SK-N-SH treated with all-trans-retinoic acid at 6 μM for 48 hours (cell line): Measurements from ENCODE around the gene KCNK4.

Experiments
- ATAC-seq: fragments of 200-7000 bp; cut with Tn5 transposase; 3 replicates; pipeline ENCODE4 v1.9.1; 2020; ENCODE audit warnings: mild to moderate bottlenecking, moderate library complexity
- ARNTL ChIP-seq: fragments of 450-650 bp; formaldehyde crosslinking; IDR thresholded peaks from 2 replicates; pipeline ENCODE4 v1.5.0; 2020; ENCODE audit warnings: low read depth, mild to moderate bottlenecking, moderate library complexity, borderline replicate concordance
- BACH2 ChIP-seq: fragments of 250-450 bp; sonication (Bioruptor Pico); IDR thresholded peaks from 2 replicates; pipeline ENCODE4 v1.9.0; 2021; ENCODE audit warnings: mild to moderate bottlenecking, borderline replicate concordance
- CSDC2 ChIP-seq: fragments of 250-450 bp; sonication (Bioruptor Pico); IDR thresholded peaks from 2 replicates; pipeline ENCODE4 v1.5.0; 2020; ENCODE audit warnings: mild to moderate bottlenecking, moderate library complexity
- ESRRG ChIP-seq: fragments of 250-450 bp; sonication (Bioruptor Pico); IDR thresholded peaks from 2 replicates; pipeline ENCODE4 v1.6.1; 2021; ENCODE audit warnings: mild to moderate bottlenecking
- ISL1 ChIP-seq: fragments of 250-450 bp; sonication (Bioruptor Pico); IDR thresholded peaks from 2 replicates; pipeline ENCODE4 v2.1.2; 2022; ENCODE audit warnings: mild to moderate bottlenecking, moderate library complexity
- OSR1 ChIP-seq: fragments of 250-450 bp; sonication (Bioruptor Pico); IDR thresholded peaks from 2 replicates; pipeline ENCODE4 v1.8.0; 2022; ENCODE audit warnings: moderate library complexity, mild to moderate bottlenecking, inconsistent platforms
- PATZ1 ChIP-seq: fragments of 250-450 bp; sonication (Bioruptor Pico); IDR thresholded peaks from 2 replicates; pipeline ENCODE4 v1.8.0; 2020; ENCODE audit warnings: mild to moderate bottlenecking, moderate library complexity, borderline replicate concordance
- POU6F1 ChIP-seq: fragments of 250-450 bp; sonication (Bioruptor Pico); IDR thresholded peaks from 2 replicates; pipeline ENCODE4 v1.8.0; 2021; ENCODE audit warnings: low read depth, mild to moderate bottlenecking, moderate library complexity, borderline replicate concordance
- PPARA ChIP-seq: fragments of 250-450 bp; sonication (Bioruptor Pico); IDR thresholded peaks from 2 replicates; pipeline ENCODE4 v1.5.0; 2020; ENCODE audit warnings: mild to moderate bottlenecking, borderline replicate concordance
- RARB ChIP-seq: fragments of 250-450 bp; sonication (Bioruptor Pico); IDR thresholded peaks from 2 replicates; pipeline ENCODE4 v1.8.0; 2021; ENCODE audit warnings: mild to moderate bottlenecking, moderate library complexity
- SNAI2 ChIP-seq: fragments of 250-450 bp; sonication (Bioruptor Pico); IDR thresholded peaks from 2 replicates; pipeline ENCODE4 v1.5.0; 2020; ENCODE audit warnings: mild to moderate bottlenecking, moderate library complexity
- TCF4 ChIP-seq: fragments of 250-450 bp; sonication (Bioruptor Pico); IDR thresholded peaks from 2 replicates; pipeline ENCODE4 v1.8.0; 2021; ENCODE audit warnings: mild to moderate bottlenecking, moderate library complexity, borderline replicate concordance
- TOX ChIP-seq: fragments of 250-450 bp; sonication (Bioruptor Pico); IDR thresholded peaks from 2 replicates; pipeline ENCODE4 v1.8.0; 2021; ENCODE audit warnings: mild to moderate bottlenecking, moderate library complexity, borderline replicate concordance
- ZC3H10 ChIP-seq: fragments of 250-450 bp; sonication (Bioruptor Pico); IDR thresholded peaks from 2 replicates; pipeline ENCODE4 v1.5.1; 2021; ENCODE audit warnings: mild to moderate bottlenecking, moderate library complexity
- ZFP3 ChIP-seq: fragments of 250-450 bp; sonication (Bioruptor Pico); IDR thresholded peaks from 2 replicates; pipeline ENCODE4 v1.5.0; 2020; ENCODE audit warnings: mild to moderate bottlenecking, moderate library complexity
- ZNF565 ChIP-seq: fragments of 450-650 bp; formaldehyde crosslinking; conservative IDR thresholded peaks from 2 replicates; pipeline ENCODE4 v1.5.0; 2020; ENCODE audit warnings: low read depth, mild to moderate bottlenecking, moderate library complexity
- ZNF70 ChIP-seq: fragments of 450-650 bp; formaldehyde crosslinking; IDR thresholded peaks from 2 replicates; pipeline ENCODE4 v1.5.0; 2020; ENCODE audit warnings: mild to moderate bottlenecking, moderate library complexity
- ZNF8 ChIP-seq: fragments of 450-650 bp; formaldehyde crosslinking; IDR thresholded peaks from 2 replicates; pipeline ENCODE4 v1.5.0; 2020; ENCODE audit warnings: mild to moderate bottlenecking, moderate library complexity
- TF ChIP-seq, protein P1 (sequence below): fragments of 250-450 bp; sonication (Bioruptor Pico); IDR thresholded peaks from 2 replicates; pipeline ENCODE4 v1.5.0; 2020; ENCODE audit warnings: mild to moderate bottlenecking, moderate library complexity
- TF ChIP-seq, protein P2 (sequence below): fragments of 250-450 bp; sonication (Bioruptor Pico); IDR thresholded peaks from 2 replicates; pipeline ENCODE4 v1.5.1; 2021; ENCODE audit warnings: mild to moderate bottlenecking, moderate library complexity

The KCNK4 gene

DNA sequence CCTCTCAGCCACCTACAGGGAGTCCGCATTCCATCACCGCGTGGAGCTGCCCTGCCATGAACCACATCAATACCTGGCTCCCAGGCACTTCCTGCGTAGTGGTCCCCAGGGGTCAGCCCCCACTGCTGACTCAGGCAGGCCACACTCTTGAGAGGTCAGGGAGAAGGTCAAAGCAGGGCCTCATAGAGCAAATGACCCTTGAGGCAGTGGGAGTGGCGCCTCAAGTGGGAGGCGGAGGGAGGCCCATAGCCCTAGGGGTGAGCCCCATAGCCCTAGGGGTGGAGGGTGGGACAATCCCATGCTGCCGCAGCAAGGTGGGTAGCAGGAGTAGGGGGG lies 31.8 kb downstream of the KCNK4 start:
- TF ChIP-seq ESRRG (CRISPR knock-in tag): no peak
- TF ChIP-seq, protein P1, sequence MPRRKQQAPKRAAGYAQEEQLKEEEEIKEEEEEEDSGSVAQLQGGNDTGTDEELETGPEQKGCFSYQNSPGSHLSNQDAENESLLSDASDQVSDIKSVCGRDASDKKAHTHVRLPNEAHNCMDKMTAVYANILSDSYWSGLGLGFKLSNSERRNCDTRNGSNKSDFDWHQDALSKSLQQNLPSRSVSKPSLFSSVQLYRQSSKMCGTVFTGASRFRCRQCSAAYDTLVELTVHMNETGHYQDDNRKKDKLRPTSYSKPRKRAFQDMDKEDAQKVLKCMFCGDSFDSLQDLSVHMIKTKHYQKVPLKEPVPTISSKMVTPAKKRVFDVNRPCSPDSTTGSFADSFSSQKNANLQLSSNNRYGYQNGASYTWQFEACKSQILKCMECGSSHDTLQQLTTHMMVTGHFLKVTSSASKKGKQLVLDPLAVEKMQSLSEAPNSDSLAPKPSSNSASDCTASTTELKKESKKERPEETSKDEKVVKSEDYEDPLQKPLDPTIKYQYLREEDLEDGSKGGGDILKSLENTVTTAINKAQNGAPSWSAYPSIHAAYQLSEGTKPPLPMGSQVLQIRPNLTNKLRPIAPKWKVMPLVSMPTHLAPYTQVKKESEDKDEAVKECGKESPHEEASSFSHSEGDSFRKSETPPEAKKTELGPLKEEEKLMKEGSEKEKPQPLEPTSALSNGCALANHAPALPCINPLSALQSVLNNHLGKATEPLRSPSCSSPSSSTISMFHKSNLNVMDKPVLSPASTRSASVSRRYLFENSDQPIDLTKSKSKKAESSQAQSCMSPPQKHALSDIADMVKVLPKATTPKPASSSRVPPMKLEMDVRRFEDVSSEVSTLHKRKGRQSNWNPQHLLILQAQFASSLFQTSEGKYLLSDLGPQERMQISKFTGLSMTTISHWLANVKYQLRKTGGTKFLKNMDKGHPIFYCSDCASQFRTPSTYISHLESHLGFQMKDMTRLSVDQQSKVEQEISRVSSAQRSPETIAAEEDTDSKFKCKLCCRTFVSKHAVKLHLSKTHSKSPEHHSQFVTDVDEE (CRISPR knock-in tag): no peak
- TF ChIP-seq TCF4 (CRISPR knock-in tag): no peak
- TF ChIP-seq ZNF70 (CRISPR knock-in tag): no peak
- no peak for TF ChIP-seq OSR1 (CRISPR knock-in tag)
- TF ChIP-seq ARNTL: no peak
- no peak for ATAC-seq

DNA sequence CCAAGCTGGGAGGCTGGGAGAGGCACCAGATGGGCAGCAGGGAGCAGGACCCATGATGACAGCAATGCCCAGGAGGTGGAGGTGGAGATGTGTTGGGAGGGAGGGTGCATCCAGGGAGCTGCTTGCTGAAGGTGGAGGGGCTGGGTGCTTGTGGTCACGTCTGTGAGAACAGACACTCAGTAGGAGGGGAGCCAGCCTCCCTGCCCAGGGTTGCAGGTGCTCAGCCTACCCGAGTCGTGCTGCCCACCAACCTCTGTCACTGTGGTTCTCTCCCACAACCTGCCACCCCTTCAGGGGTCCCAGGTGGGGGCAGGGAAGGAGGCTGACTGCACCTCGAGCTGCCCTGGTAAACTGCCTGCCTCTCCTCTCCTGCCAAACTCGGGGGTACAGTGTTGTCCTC lies 32.3 kb downstream of the KCNK4 start:
- no peak for ATAC-seq
- no peak for TF ChIP-seq CSDC2 (CRISPR knock-in tag)
- TF ChIP-seq PATZ1 (CRISPR knock-in tag): no peak
- no peak for TF ChIP-seq ZNF8 (CRISPR knock-in tag)
- TF ChIP-seq PPARA (CRISPR knock-in tag): no peak
- no peak for TF ChIP-seq ZFP3 (CRISPR knock-in tag)
- no peak for TF ChIP-seq RARB (CRISPR knock-in tag)
- TF ChIP-seq ZNF565: no peak
- TF ChIP-seq ISL1 (CRISPR knock-in tag): no peak
- TF ChIP-seq ZC3H10: no peak
- TF ChIP-seq SNAI2 (CRISPR knock-in tag): no peak
- no peak for TF ChIP-seq OSR1 (CRISPR knock-in tag)
- TF ChIP-seq, protein P2, sequence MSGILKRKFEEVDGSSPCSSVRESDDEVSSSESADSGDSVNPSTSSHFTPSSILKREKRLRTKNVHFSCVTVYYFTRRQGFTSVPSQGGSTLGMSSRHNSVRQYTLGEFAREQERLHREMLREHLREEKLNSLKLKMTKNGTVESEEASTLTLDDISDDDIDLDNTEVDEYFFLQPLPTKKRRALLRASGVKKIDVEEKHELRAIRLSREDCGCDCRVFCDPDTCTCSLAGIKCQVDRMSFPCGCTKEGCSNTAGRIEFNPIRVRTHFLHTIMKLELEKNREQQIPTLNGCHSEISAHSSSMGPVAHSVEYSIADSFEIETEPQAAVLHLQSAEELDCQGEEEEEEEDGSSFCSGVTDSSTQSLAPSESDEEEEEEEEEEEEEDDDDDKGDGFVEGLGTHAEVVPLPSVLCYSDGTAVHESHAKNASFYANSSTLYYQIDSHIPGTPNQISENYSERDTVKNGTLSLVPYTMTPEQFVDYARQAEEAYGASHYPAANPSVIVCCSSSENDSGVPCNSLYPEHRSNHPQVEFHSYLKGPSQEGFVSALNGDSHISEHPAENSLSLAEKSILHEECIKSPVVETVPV (CRISPR knock-in tag): no peak
- TF ChIP-seq BACH2 (CRISPR knock-in tag): no peak
- TF ChIP-seq ESRRG (CRISPR knock-in tag): no peak
- TF ChIP-seq, protein P1 (CRISPR knock-in tag): no peak
- TF ChIP-seq ARNTL: no peak
- TF ChIP-seq TOX (CRISPR knock-in tag): no peak

DNA sequence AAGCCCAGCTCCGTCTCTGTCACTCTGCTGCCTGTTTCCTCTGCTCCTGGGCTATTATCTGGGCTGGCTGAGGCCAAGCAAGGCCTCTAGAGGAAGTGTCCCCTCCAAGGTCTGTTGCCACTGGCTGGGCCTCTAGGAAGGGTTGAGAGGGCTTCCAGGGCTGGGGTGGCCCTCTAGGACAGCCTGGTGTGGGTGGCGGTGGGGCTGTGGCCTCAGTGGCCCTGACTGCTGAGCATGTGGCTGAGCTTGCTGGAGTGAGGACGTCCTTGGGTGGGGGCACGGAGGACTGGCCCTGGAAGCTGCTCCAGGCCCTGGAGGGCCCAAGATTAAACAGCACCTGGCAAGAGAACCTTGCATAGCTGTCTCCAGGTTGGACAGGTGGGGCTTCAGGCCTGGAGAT lies 32.9 kb downstream of the KCNK4 start:
- ATAC-seq: peak; percentile 10; the same call in 1 of the 3 replicates

DNA sequence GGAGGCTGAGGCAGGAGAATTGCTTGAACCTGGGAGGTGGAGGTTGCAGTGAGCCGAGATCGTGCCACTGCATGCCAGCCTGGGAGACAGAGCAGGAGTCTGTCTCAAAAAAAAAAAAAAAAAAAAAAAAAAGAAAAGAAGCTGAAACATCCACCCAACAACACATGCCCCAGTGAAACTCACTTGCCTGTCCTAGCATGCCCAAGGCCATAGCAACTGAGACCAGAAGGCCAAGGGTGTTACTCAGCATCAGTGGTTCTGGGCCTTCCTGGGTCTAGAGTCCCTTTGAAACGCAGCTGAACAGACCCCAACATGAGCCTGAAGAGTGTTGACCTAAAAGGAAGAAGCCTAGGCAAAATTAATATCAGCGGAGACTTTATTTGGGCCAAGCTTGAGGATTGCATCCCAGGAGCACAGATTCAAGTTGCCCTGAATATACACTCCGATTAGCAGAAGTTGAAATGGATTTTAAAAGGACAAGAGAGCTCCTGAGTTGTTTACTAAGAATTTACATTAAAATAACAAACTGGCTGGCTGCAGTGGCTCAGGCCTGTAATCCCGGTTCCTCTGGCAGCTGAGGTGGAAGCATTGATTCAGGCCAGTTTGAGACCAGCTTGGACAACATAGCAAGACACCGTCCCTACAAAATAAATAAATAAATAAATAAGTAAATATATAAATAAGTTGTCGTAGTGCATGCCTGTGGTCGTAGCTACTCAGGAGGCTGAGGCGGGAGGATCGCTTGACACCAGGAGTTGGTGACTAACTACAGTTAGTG lies 33.8 kb downstream of the KCNK4 start:
- ATAC-seq: no peak
- TF ChIP-seq POU6F1 (CRISPR knock-in tag) (no peak), SNAI2 (CRISPR knock-in tag) (no peak), PPARA (CRISPR knock-in tag) (no peak)
